LNCAP (cell line): ENCODE results near the gene ASCL2.

ENCODE experiments used
- CTCF ChIP-seq: fragments of 450-650 bp; IDR thresholded peaks from 2 replicates; pipeline ENCODE4 v1.5.1; 2017; ENCODE audit warnings: mild to moderate bottlenecking

The ASCL2 gene

GRCh38 chr11:2275334-2276279 lies 5.2 kb upstream of the ASCL2 start:
- TF ChIP-seq CTCF = no peak

GRCh38 chr11:2273771-2274170 lies 3.4 kb upstream of the ASCL2 start:
- no peak for TF ChIP-seq CTCF

GRCh38 chr11:2273311-2273710 lies 2.9 kb upstream of the ASCL2 start:
- TF ChIP-seq CTCF = no peak

GRCh38 chr11:2272946-2273280 lies 2.5 kb upstream of the ASCL2 start:
- TF ChIP-seq CTCF = no peak

- no peak for TF ChIP-seq CTCF
These were observed 2.0 kb upstream of the ASCL2 start for GRCh38 chr11:2272228-2272945.

- TF ChIP-seq CTCF = no peak
These were observed 1.2 kb upstream of the ASCL2 start for GRCh38 chr11:2271327-2272227.

GRCh38 chr11:2271077-2271326 lies 614 bp upstream of the ASCL2 start:
- TF ChIP-seq CTCF = no peak
